GM12878 (cell line): ENCODE results near the gene RAPGEF4.

Experiments used
- CEBPB ChIP-seq, 2 experiments: fragments of 150-350 bp in 1 of 2; IDR thresholded peaks; 2 replicates each; pipeline ENCODE4 v1.6.1; 2012 to 2014; ENCODE audit warnings: low read depth in 2 of 2, low read length in 2 of 2, borderline replicate concordance in 1 of 2, inconsistent platforms in 1 of 2
- CTCF ChIP-seq, 3 experiments: IDR thresholded peaks in 2 of 3; conservative IDR thresholded peaks in 1 of 3; 2 replicates each; pipeline ENCODE4 v1.5.1; 2011; ENCODE audit warnings: low read depth in 3 of 3, low read length in 3 of 3, mild to moderate bottlenecking in 3 of 3, control low read depth in 2 of 3, moderate library complexity in 2 of 3, inconsistent platforms in 1 of 3, mixed read lengths in 1 of 3; ENCODE audit not compliant: control insufficient read depth in 2 of 3, insufficient read depth in 1 of 3; ENCODE audit errors: extremely low read depth in 1 of 3
- EZH2 ChIP-seq: IDR thresholded peaks from 2 replicates; pipeline ENCODE4 v1.6.1; 2012; ENCODE audit warnings: low read depth, mild to moderate bottlenecking, control low read depth, inconsistent platforms, low read length, borderline replicate concordance; ENCODE audit not compliant: control insufficient read depth
- MXI1 ChIP-seq: fragments of 150-350 bp; IDR thresholded peaks from 2 replicates; pipeline ENCODE4 v1.6.1; 2011; ENCODE audit warnings: low read depth, mild to moderate bottlenecking, inconsistent platforms, low read length, improper control_type of control experiment
- NFIC ChIP-seq: IDR thresholded peaks from 2 replicates; pipeline ENCODE4 v1.6.1; 2012; ENCODE audit warnings: low read depth, mild to moderate bottlenecking, inconsistent platforms, low read length, moderate library complexity
- POLR2A ChIP-seq: IDR thresholded peaks from 2 replicates; pipeline ENCODE4 v1.6.1; 2011; ENCODE audit warnings: low read depth, mild to moderate bottlenecking, low read length
- RAD21 ChIP-seq: IDR thresholded peaks from 2 replicates; pipeline ENCODE4 v1.6.1; 2011; ENCODE audit warnings: mild to moderate bottlenecking, low read depth, low read length, moderate library complexity; ENCODE audit not compliant: insufficient read depth
- SIN3A ChIP-seq: IDR thresholded peaks from 2 replicates; pipeline ENCODE4 v1.6.1; 2012; ENCODE audit warnings: low read depth, low read length, improper control_type of control experiment

- TF ChIP-seq NFIC (no peak), POLR2A (no peak), SIN3A (no peak), CTCF (IDR thresholded peaks at IDR 0.05 in 2 of 3, conservative IDR thresholded peaks at IDR 0.05 in 1 of 3; ENCODE audit: control insufficient read depth in 2 of 3, extremely low read depth in 1 of 3, insufficient read depth in 1 of 3, low read depth in 3 of 3, low read length in 3 of 3) (no peak), EZH2 (no peak), CEBPB (IDR thresholded peaks at IDR 0.05; ENCODE audit: borderline replicate concordance in 1 of 2, low read depth in 2 of 2, low read length in 2 of 2) (no peak), RAD21 (no peak), MXI1 (no peak)
Measured at GRCh38 chr2:172922815-172923214, 187.2 kb downstream of the RAPGEF4 start.
